Endodermal cell (in vitro differentiated cells): ENCODE measurements around the gene CREG2. TPM values are rescaled to one million over a fixed set of nuclear protein-coding genes. Genes with fewer than 3 reads are reported as not detected.

Experiments
- DNase-seq: peaks from one replicate; pipeline ENCODE4 v3.0.0-alpha.2; 2017
- H3K27ac ChIP-seq: 2 replicates; pipeline ENCODE4 v1.5.1; 2013; ENCODE audit warnings: mild to moderate bottlenecking, low read depth, low read length, moderate library complexity
- H3K27me3 ChIP-seq: 2 replicates; pipeline ENCODE4 v1.6.1; 2013; ENCODE audit warnings: mild to moderate bottlenecking, low read length, moderate library complexity; ENCODE audit not compliant: insufficient read depth, control insufficient read depth, poor library complexity, severe bottlenecking
- H3K36me3 ChIP-seq: 2 replicates; pipeline ENCODE4 v1.7.0; 2013; ENCODE audit warnings: mild to moderate bottlenecking, low read length, moderate library complexity; ENCODE audit not compliant: control insufficient read depth, insufficient read depth
- H3K4me1 ChIP-seq: one replicate; pipeline ENCODE4 v1.7.0; 2013; ENCODE audit warnings: low read length; ENCODE audit not compliant: control insufficient read depth, insufficient read depth
- H3K4me3 ChIP-seq: 2 replicates; pipeline ENCODE4 v1.5.1; 2013; ENCODE audit warnings: mild to moderate bottlenecking, low read length, moderate library complexity
- H3K9ac ChIP-seq: 2 replicates; pipeline ENCODE4 v1.6.1; 2013; ENCODE audit warnings: mild to moderate bottlenecking, low read length, moderate library complexity; ENCODE audit not compliant: poor library complexity, severe bottlenecking; ENCODE audit errors: extremely low read depth
- H3K9me3 ChIP-seq: 2 replicates; pipeline ENCODE4 v1.6.1; 2013; ENCODE audit warnings: mild to moderate bottlenecking, low read length, moderate library complexity; ENCODE audit not compliant: control insufficient read depth
- H3K27ac Mint-ChIP-seq: 2 replicates; pipeline ENCODE4 v1.8.0; 2020; ENCODE audit warnings: mixed read lengths
- H3K27me3 Mint-ChIP-seq: 2 replicates; pipeline ENCODE4 v1.8.0; 2021; ENCODE audit warnings: mild to moderate bottlenecking, mixed read lengths; ENCODE audit not compliant: insufficient read depth
- H3K36me3 Mint-ChIP-seq: 2 replicates; pipeline ENCODE4 v1.8.0; 2020; ENCODE audit warnings: low read depth, mixed read lengths
- H3K4me1 Mint-ChIP-seq: 2 replicates; pipeline ENCODE4 v1.8.0; 2020; ENCODE audit warnings: mixed read lengths
- H3K4me3 Mint-ChIP-seq: 2 replicates; pipeline ENCODE4 v1.8.0; 2020; ENCODE audit warnings: mild to moderate bottlenecking, moderate library complexity, mixed read lengths
- H3K9me3 Mint-ChIP-seq: 2 replicates; pipeline ENCODE4 v1.8.0; 2020; ENCODE audit warnings: mild to moderate bottlenecking, mixed read lengths
- CTCF ChIP-seq: fragments of 200-600 bp; sonication (generic); conservative IDR thresholded peaks from 2 replicates; pipeline ENCODE4 v1.5.0; 2021; ENCODE audit warnings: antibody characterized with exemption, mild to moderate bottlenecking
- WGBS, 2 experiments: methylation state at CpG; one replicate each; pipeline versions ENCODE4 v1.1.5 to v1.1.7; 2013; ENCODE audit warnings: missing lambda C conversion rate in 2 of 2, mixed read lengths in 1 of 2; ENCODE audit not compliant: insufficient coverage in 1 of 2, insufficient read length in 1 of 2; 5-methylcytosine and 5-hydroxymethylcytosine counted together
- total RNA-seq, 2 donors: library from RNA; stranded (reverse); fragmentation: NEBNext Ultra II Directional in 1 of 2; extraction: Animal tissue kit (Norgen Biotek cat#: 25700) in 1 of 2; gene quantifications; 2 replicates in 1 of 2; 3 replicates in 1 of 2; pipeline ENCODE4 v1.2.1, GENCODE V29; 2021

The CREG2 gene
- total RNA-seq, 2 donors from 2014 or later, result 0.13 TPM; not detected in 1

GRCh38 chr2:101299604-101300003 lies 87.7 kb downstream of the CREG2 start:
- no peak overlapping the region for H3K4me3 ChIP-seq
- H3K4me1 Mint-ChIP-seq, result peaks cover 12% of the 10 kb centered on the region
- H3K36me3 Mint-ChIP-seq, result peaks cover 13% of the 10 kb centered on the region
- H3K27ac ChIP-seq, result no peak overlapping the region
- H3K36me3 ChIP-seq, result peaks cover 4% of the 10 kb centered on the region
- no peaks in the 10 kb centered on the region for H3K9me3 Mint-ChIP-seq
- 93 to 94% methylated on average over 6 of the region's 6 CpGs for WGBS, 2 experiments
- H3K4me1 ChIP-seq, result peaks cover 4% of the 10 kb centered on the region
- no peak for DNase-seq
- no peak overlapping the region for H3K9ac ChIP-seq
- no peaks in the 10 kb centered on the region for H3K9me3 ChIP-seq
- no peak overlapping the region for H3K27ac Mint-ChIP-seq
- H3K27me3 Mint-ChIP-seq, result no peaks in the 10 kb centered on the region
- H3K27me3 ChIP-seq, result no peaks in the 10 kb centered on the region
- no peak overlapping the region for H3K4me3 Mint-ChIP-seq
- TF ChIP-seq CTCF, result no peak

GRCh38 chr2:101297383-101297782 lies 89.9 kb downstream of the CREG2 start:
- H3K27ac ChIP-seq, result no peak overlapping the region
- H3K27me3 Mint-ChIP-seq, result no peaks in the 10 kb centered on the region
- H3K4me1 ChIP-seq, result peaks cover 4% of the 10 kb centered on the region
- WGBS, 2 experiments, result 83 to 100% methylated on average over 2 of the region's 2 CpGs
- H3K9ac ChIP-seq, result no peak overlapping the region
- no peaks in the 10 kb centered on the region for H3K27me3 ChIP-seq
- TF ChIP-seq CTCF, result no peak
- H3K9me3 Mint-ChIP-seq, result no peaks in the 10 kb centered on the region
- no peak for DNase-seq
- H3K4me3 ChIP-seq, result no peak overlapping the region
- H3K36me3 Mint-ChIP-seq, result peaks cover 19% of the 10 kb centered on the region
- peaks cover 12% of the 10 kb centered on the region for H3K4me1 Mint-ChIP-seq
- no peak overlapping the region for H3K27ac Mint-ChIP-seq
- peaks cover 22% of the 10 kb centered on the region for H3K36me3 ChIP-seq
- H3K9me3 ChIP-seq, result no peaks in the 10 kb centered on the region
- no peak overlapping the region for H3K4me3 Mint-ChIP-seq

- peaks cover 19% of the 10 kb centered on the region for H3K36me3 Mint-ChIP-seq
- no peak overlapping the region for H3K4me3 Mint-ChIP-seq
- Histone ChIP-seq H3K36me3 (peaks cover 28% of the 10 kb centered on the region), H3K4me3 (no peak overlapping the region), H3K9ac (no peak overlapping the region), H3K27ac (no peak overlapping the region), H3K27me3 (no peaks in the 10 kb centered on the region), H3K9me3 (no peaks in the 10 kb centered on the region), H3K4me1 (peaks cover 4% of the 10 kb centered on the region)
- no peak for TF ChIP-seq CTCF
- peaks cover 12% of the 10 kb centered on the region for H3K4me1 Mint-ChIP-seq
- no peaks in the 10 kb centered on the region for H3K9me3 Mint-ChIP-seq
- no peak for DNase-seq
- H3K27ac Mint-ChIP-seq, result no peak overlapping the region
- no peaks in the 10 kb centered on the region for H3K27me3 Mint-ChIP-seq
- WGBS, 2 experiments, result 94 to 100% methylated on average over 1 to 4 of the region's 5 CpGs
Observed at GRCh38 chr2:101296371-101296770, 90.9 kb downstream of the CREG2 start.
